K562 (cell line): ENCODE measurements around the gene SGMS1. TPM values are rescaled to one million over a fixed set of nuclear protein-coding genes. Genes with fewer than 3 reads are reported as not detected.

Experiments
- ATAC-seq: fragments of 200-7000 bp; cut with Tn5 transposase; 3 replicates; pipeline ENCODE4 v1.9.1; 2020; ENCODE audit warnings: moderate library complexity
- BruUV-seq: library from RNA; stranded (reverse); fragments of 400-500 nt; replicated peaks from 2 replicates; lab custom pipeline; 2021; lab: Mats Ljungman, UMichigan
- CTCF ChIA-PET: fragments of 300-600 bp; formaldehyde crosslinking; extraction: SDS; loops from one replicate; lab custom pipeline; 2021; ENCODE audit warnings: low intra/inter-chr PET ratio; lab: Yijun Ruan, JAX
- POLR2A ChIA-PET: fragments of 300-600, 350-650 bp; sonication (Branson Sonifier 250); formaldehyde crosslinking; extraction: SDS; loops from one replicate; lab custom pipeline; 2021; ENCODE audit warnings: antibody characterized with exemption, inconsistent platforms; lab: Yijun Ruan, JAX
- DNase-seq, 4 experiments: peaks; one replicate each; pipeline versions ENCODE4 v3.0.0 to v3.0.0-alpha.2; 2011 to 2018; ENCODE audit warnings: low spot score in 3 of 4, mixed read lengths in 3 of 4; ENCODE audit errors: extremely low read depth in 1 of 4
- FAIRE-seq: peaks from 2 replicates; lab custom pipeline; 2011; peaks lifted over from hg19 to GRCh38; lab: Jason Lieb, UNC
- H2AFZ ChIP-seq: 2 replicates; pipeline ENCODE4 v1.6.0; 2011; ENCODE audit warnings: low read depth, low read length, control low read depth, inconsistent platforms
- H3K27ac ChIP-seq: fragments of 200-600 bp; 3 replicates; pipeline ENCODE4 v1.8.0; 2011; ENCODE audit warnings: low read depth, mild to moderate bottlenecking, control low read depth, inconsistent platforms, low read length, moderate library complexity, mixed read lengths; ENCODE audit errors: extremely low read depth
- H3K27me3 ChIP-seq, 2 experiments: fragments of 300-600 bp in 1 of 2; 2 replicates in 1 of 2; 3 replicates in 1 of 2; pipeline versions ENCODE4 v1.6.0 to v1.8.0; 2011; ENCODE audit warnings: inconsistent platforms in 2 of 2, low read length in 2 of 2, mild to moderate bottlenecking in 1 of 2, mixed read lengths in 1 of 2, moderate library complexity in 1 of 2; ENCODE audit not compliant: control insufficient read depth in 2 of 2, insufficient read depth in 2 of 2
- H3K36me3 ChIP-seq: fragments of 300-600 bp; 3 replicates; pipeline ENCODE4 v1.8.0; 2011; ENCODE audit warnings: mild to moderate bottlenecking, low read length, inconsistent platforms; ENCODE audit not compliant: control insufficient read depth, insufficient read depth
- H3K4me1 ChIP-seq, 2 experiments: fragments of 200-600 bp in 1 of 2; replicated peaks in 1 of 2; 2 replicates in 1 of 2; 3 replicates in 1 of 2; pipeline versions ENCODE4 v1.5.1 to v1.8.0; 2011; ENCODE audit warnings: inconsistent platforms in 2 of 2, low read length in 2 of 2, mild to moderate bottlenecking in 1 of 2, mixed read lengths in 1 of 2, moderate library complexity in 1 of 2; ENCODE audit not compliant: control insufficient read depth in 2 of 2, insufficient read depth in 2 of 2
- H3K4me2 ChIP-seq: 2 replicates; pipeline ENCODE4 v1.6.1; 2011; ENCODE audit warnings: low read length, control low read depth, inconsistent platforms, mixed read lengths; ENCODE audit not compliant: insufficient read depth
- H3K4me3 ChIP-seq: fragments of 200-600 bp; sonication (generic), shearing (Covaris generic); 2 replicates; pipeline ENCODE4 v1.5.1; 2016; ENCODE audit warnings: control low read depth, inconsistent platforms
- H3K79me2 ChIP-seq: fragments of 200-600 bp; 3 replicates; pipeline ENCODE4 v1.8.0; 2011; ENCODE audit warnings: low read length, inconsistent platforms; ENCODE audit not compliant: control insufficient read depth, insufficient read depth
- H3K9ac ChIP-seq, 2 experiments: 2 replicates each; pipeline versions ENCODE4 v1.6.0 to v1.6.1; 2011; ENCODE audit warnings: low read depth in 2 of 2, low read length in 2 of 2, control low read depth in 1 of 2, inconsistent platforms in 1 of 2, mild to moderate bottlenecking in 1 of 2, mixed read lengths in 1 of 2; ENCODE audit not compliant: insufficient read depth in 1 of 2
- H3K9me1 ChIP-seq: one replicate; pipeline ENCODE4 v1.6.0; 2011; ENCODE audit warnings: inconsistent platforms, mild to moderate bottlenecking, low read length, moderate library complexity; ENCODE audit not compliant: control insufficient read depth, insufficient read depth
- H3K9me3 ChIP-seq: replicated peaks from 2 replicates; pipeline ENCODE4 v1.5.1; 2011; ENCODE audit warnings: low read depth, low read length, inconsistent platforms; ENCODE audit not compliant: control insufficient read depth, insufficient read depth
- H4K20me1 ChIP-seq: replicated peaks from 2 replicates; pipeline ENCODE4 v1.6.1; 2011; ENCODE audit warnings: low read length, inconsistent platforms, mixed read lengths; ENCODE audit not compliant: control insufficient read depth, insufficient read depth
- FOXJ2 ChIP-seq: fragments of 200-800 bp; sonication (Bioruptor generic); IDR thresholded peaks from 2 replicates; pipeline ENCODE4 v1.6.1; 2016; ENCODE audit warnings: missing genetic modification characterization, missing compliant biosample characterization
- FOXP1 ChIP-seq: sonication (generic); formaldehyde crosslinking; IDR thresholded peaks from 2 replicates; pipeline ENCODE4 v1.8.0; 2022; ENCODE audit warnings: mild to moderate bottlenecking, missing genetic modification reagents
- HLTF ChIP-seq: fragments of 450-650 bp; IDR thresholded peaks from 2 replicates; pipeline ENCODE4 v1.6.1; 2016
- MEIS2 ChIP-seq: fragments of 450-650 bp; IDR thresholded peaks from 2 replicates; pipeline ENCODE4 v1.6.1; 2014; ENCODE audit warnings: mild to moderate bottlenecking; ENCODE audit not compliant: partially characterized antibody
- MTA2 ChIP-seq: fragments of 450-650 bp; IDR thresholded peaks from 2 replicates; pipeline ENCODE4 v1.6.1; 2016; ENCODE audit warnings: low read depth
- NFXL1 ChIP-seq: fragments of 450-650 bp; formaldehyde crosslinking; IDR thresholded peaks from 2 replicates; pipeline ENCODE4 v1.4.0; 2021; ENCODE audit warnings: mild to moderate bottlenecking
- TGIF2 ChIP-seq: sonication (generic); formaldehyde crosslinking; IDR thresholded peaks from 2 replicates; pipeline ENCODE4 v1.8.1; 2022; ENCODE audit warnings: mild to moderate bottlenecking, missing genetic modification reagents, moderate library complexity
- ZNF75A ChIP-seq: fragments of 450-650 bp; formaldehyde crosslinking; IDR thresholded peaks from 2 replicates; pipeline ENCODE4 v1.4.0; 2020; ENCODE audit warnings: mild to moderate bottlenecking
- WGBS: fragments of 100-300 bp; shearing (Covaris generic); methylation state at CpG from one replicate; pipeline ENCODE4 v1.1.6; 2016; ENCODE audit warnings: low coverage, mixed read lengths; ENCODE audit not compliant: insufficient coverage; ENCODE audit errors: missing lambda C conversion rate; 5-methylcytosine and 5-hydroxymethylcytosine counted together
- in situ Hi-C: fragments of 300-500 bp; cut with MboI; formaldehyde crosslinking; loops from 4 replicates; pipeline ENCODE4 v1.15.0; 2018; ENCODE audit warnings: inconsistent platforms, mixed read lengths
- intact Hi-C: fragments of 100-400 bp; cut with micrococcal nuclease; formaldehyde crosslinking; loops from 2 replicates; pipeline ENCODE4 v1.14.2; 2022
- polyA plus RNA-seq, 8 experiments: library from polyadenylated mRNA; depleted of rRNA in 4 of 8; stranded (reverse) in 5 of 8; unstranded in 3 of 8; fragments of >200 nt; fragmentation: Nextera tagmentation in 2 of 8; fragmentation: Illumina TruSeq in 1 of 8; extraction: Ambion mirVana in 2 of 8; extraction: Trizol in 1 of 8; gene quantifications; 2 replicates each; pipeline versions ENCODE4 v1.2.1 to v1.2.3, GENCODE V29; 2011 to 2014; ENCODE audit warnings: inconsistent platforms in 1 of 8, missing spikeins in 1 of 8
- total RNA-seq, 7 experiments: library from RNA; depleted of rRNA in 6 of 7; stranded (reverse); fragments of >200 nt in 6 of 7; fragmentation: Illumina TruSeq in 2 of 7; extraction: Trizol in 2 of 7; gene quantifications; 2 replicates each; pipeline versions ENCODE4 v1.2.1 to v1.2.3, GENCODE V29; 2011 to 2021; ENCODE audit warnings: low replicate concordance in 1 of 7
- TF ChIP-seq, protein P1 (sequence below): sonication (generic); formaldehyde crosslinking; IDR thresholded peaks from 2 replicates; pipeline ENCODE4 v1.8.1; 2023; ENCODE audit warnings: mild to moderate bottlenecking, missing genetic modification reagents, moderate library complexity
- TF ChIP-seq, protein P2 (sequence below): fragments of 250-450 bp; sonication (Bioruptor Pico); IDR thresholded peaks from 2 replicates; pipeline ENCODE4 v1.6.1; 2021; ENCODE audit warnings: mild to moderate bottlenecking
- TF ChIP-seq, protein P3 (sequence below): fragments of 450-650 bp; IDR thresholded peaks from 2 replicates; pipeline ENCODE4 v1.6.1; 2016; ENCODE audit warnings: missing biosample characterization, missing genetic modification characterization

Gene SGMS1
- total and polyA plus RNA-seq, 9 of the 15 experiments (the other 6 are each of a cell fraction or from before 2014, with no cell fraction given): 22.6 to 232 (median 82.2) TPM

DNA sequence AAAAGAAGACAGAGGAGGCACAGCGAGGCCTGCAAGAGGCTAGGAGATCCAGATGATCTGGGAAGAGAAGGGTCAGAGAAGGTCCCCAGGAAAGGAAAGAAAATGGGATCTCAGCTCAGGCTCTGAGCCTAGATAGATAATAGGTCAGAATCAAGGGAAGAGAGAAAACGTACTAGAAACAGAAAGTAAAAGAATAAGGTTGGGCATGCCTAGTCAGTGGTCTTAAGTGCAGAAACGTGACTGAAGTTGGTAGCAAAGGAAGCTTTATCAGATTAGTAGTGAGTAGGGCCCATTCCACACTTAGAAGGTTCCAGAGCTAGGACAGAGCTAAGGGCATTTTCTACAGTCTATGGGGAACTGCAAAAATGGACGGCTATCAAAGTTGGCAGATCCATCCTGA is 287.6 kb downstream of the SGMS1 start (continued):
- TF ChIP-seq MEIS2 (no peak), TGIF2 (CRISPR knock-in tag) (no peak)

DNA sequence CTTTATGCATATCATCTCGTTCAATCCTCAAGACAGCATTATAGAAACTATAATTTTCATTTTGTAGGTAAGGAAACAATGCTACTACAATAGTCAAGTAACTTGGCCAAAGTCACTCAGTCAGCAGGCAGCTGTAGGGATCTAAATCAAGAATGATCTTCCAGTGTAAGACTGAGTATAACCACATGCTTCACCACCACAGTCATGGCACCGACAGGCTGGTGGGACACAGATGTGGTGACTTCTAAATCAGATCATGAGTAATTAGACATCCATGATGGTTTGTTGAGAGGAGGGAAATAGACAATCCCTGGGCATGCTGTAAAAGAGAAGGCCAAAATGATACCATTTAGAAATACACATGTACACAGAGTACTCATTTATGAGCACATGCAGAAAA is 288.4 kb downstream of the SGMS1 start:
- intact Hi-C loops: no loop called here
- POLR2A ChIA-PET: interaction anchor here (0.9 to 1.7 kb wide), 2 partner anchors 9 to 10 kb away, joined by 4 to 7 read pairs; no protein-coding TSS in a partner anchor
- H3K9me1 ChIP-seq: no peaks in the 10 kb centered on the region
- peaks cover 99% of the 10 kb centered on the region for H3K79me2 ChIP-seq
- no peak for DNase-seq
- BruUV-seq: no TSS peak
- no peaks in the 10 kb centered on the region for H3K9me3 ChIP-seq
- no peaks in the 10 kb centered on the region for H3K27me3 ChIP-seq
- H3K4me2 ChIP-seq: no peak overlapping the region
- ATAC-seq: no peak
- H3K4me3 ChIP-seq: no peak overlapping the region
- CTCF ChIA-PET: no interaction called here
- in situ Hi-C loops: no loop called here
- H2AFZ ChIP-seq: no peak overlapping the region
- no peak for TF ChIP-seq ZNF75A (CRISPR knock-in tag)
- TF ChIP-seq, protein P1, sequence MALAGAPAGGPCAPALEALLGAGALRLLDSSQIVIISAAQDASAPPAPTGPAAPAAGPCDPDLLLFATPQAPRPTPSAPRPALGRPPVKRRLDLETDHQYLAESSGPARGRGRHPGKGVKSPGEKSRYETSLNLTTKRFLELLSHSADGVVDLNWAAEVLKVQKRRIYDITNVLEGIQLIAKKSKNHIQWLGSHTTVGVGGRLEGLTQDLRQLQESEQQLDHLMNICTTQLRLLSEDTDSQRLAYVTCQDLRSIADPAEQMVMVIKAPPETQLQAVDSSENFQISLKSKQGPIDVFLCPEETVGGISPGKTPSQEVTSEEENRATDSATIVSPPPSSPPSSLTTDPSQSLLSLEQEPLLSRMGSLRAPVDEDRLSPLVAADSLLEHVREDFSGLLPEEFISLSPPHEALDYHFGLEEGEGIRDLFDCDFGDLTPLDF (CRISPR knock-in tag): no peak
- TF ChIP-seq, protein P2, sequence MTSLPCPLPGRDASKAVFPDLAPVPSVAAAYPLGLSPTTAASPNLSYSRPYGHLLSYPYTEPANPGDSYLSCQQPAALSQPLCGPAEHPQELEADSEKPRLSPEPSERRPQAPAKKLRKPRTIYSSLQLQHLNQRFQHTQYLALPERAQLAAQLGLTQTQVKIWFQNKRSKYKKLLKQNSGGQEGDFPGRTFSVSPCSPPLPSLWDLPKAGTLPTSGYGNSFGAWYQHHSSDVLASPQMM (CRISPR knock-in tag): no peak
- TF ChIP-seq FOXJ2 (tag): no peak
- no peak for TF ChIP-seq MTA2
- TF ChIP-seq, protein P3, sequence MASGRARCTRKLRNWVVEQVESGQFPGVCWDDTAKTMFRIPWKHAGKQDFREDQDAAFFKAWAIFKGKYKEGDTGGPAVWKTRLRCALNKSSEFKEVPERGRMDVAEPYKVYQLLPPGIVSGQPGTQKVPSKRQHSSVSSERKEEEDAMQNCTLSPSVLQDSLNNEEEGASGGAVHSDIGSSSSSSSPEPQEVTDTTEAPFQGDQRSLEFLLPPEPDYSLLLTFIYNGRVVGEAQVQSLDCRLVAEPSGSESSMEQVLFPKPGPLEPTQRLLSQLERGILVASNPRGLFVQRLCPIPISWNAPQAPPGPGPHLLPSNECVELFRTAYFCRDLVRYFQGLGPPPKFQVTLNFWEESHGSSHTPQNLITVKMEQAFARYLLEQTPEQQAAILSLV: no peak
- TF ChIP-seq HLTF: no peak
- TF ChIP-seq NFXL1 (CRISPR knock-in tag): 0 out of 2 replicates have a peak, but pooled peaks have one; percentile 13
- TF ChIP-seq FOXP1 (CRISPR knock-in tag): no peak
- TF ChIP-seq, all 486 proteins: peak for 1
- H4K20me1 ChIP-seq: no peaks in the 10 kb centered on the region
- H3K36me3 ChIP-seq: peaks cover 72% of the 10 kb centered on the region
- H3K4me1 ChIP-seq: peaks cover 17 to 59% of the 10 kb centered on the region in 2 experiments
- FAIRE-seq: no peak
- 71% methylated on average over 2 of the region's 2 CpGs for WGBS
- H3K9ac ChIP-seq: no peak overlapping the region
- H3K27ac ChIP-seq: peak overlapping the region; percentile 7; the same call in 1 of the 3 replicates
